WTC11 (cell line): ENCODE results near the gene ADCY1. TPM values are rescaled to one million over a fixed set of nuclear protein-coding genes. Genes with fewer than 3 reads are reported as not detected.

Experiments used
- ATAC-seq: fragments of 200-7000 bp; cut with Tn5 transposase; 2 replicates; pipeline ENCODE4 v1.10.0; 2021; ENCODE audit warnings: mild to moderate bottlenecking, moderate library complexity
- CTCF ChIA-PET: fragments of 300-600 bp; sonication (Branson Sonifier 250); formaldehyde crosslinking; loops from one replicate; lab custom pipeline; 2021; ENCODE audit warnings: antibody characterized with exemption; lab: Charles Lee
- POLR2A ChIA-PET: fragments of 350-600 bp; sonication (Branson Sonifier 250); formaldehyde crosslinking; loops from one replicate; lab custom pipeline; 2021; ENCODE audit warnings: antibody characterized with exemption; lab: Charles Lee
- DNase-seq: peaks from one replicate; pipeline ENCODE4 v3.0.0; 2021; ENCODE audit warnings: low spot score
- H3K27ac Mint-ChIP-seq: 2 replicates; pipeline ENCODE4 v1.8.0; 2021; ENCODE audit warnings: mixed read lengths
- H3K27me3 Mint-ChIP-seq: 2 replicates; pipeline ENCODE4 v1.8.0; 2021; ENCODE audit warnings: low read depth, mild to moderate bottlenecking, moderate library complexity, mixed read lengths
- H3K36me3 Mint-ChIP-seq: 2 replicates; pipeline ENCODE4 v1.8.0; 2021; ENCODE audit warnings: mixed read lengths
- H3K4me1 Mint-ChIP-seq: 2 replicates; pipeline ENCODE4 v1.8.0; 2022; ENCODE audit warnings: mixed read lengths
- H3K4me3 Mint-ChIP-seq: 2 replicates; pipeline ENCODE4 v1.8.0; 2021; ENCODE audit warnings: mild to moderate bottlenecking, moderate library complexity, mixed read lengths
- H3K9me3 Mint-ChIP-seq: 2 replicates; pipeline ENCODE4 v1.8.0; 2021; ENCODE audit warnings: mixed read lengths
- ATF1 ChIP-seq: sonication (generic); formaldehyde crosslinking; IDR thresholded peaks from 2 replicates; pipeline ENCODE4 v1.8.1; 2023; ENCODE audit warnings: mild to moderate bottlenecking, moderate library complexity, missing genetic modification reagents
- ATF3 ChIP-seq: sonication (generic); formaldehyde crosslinking; conservative IDR thresholded peaks from 2 replicates; pipeline ENCODE4 v1.8.1; 2022; ENCODE audit warnings: mild to moderate bottlenecking, missing genetic modification reagents
- CBFB ChIP-seq: sonication (generic); formaldehyde crosslinking; IDR thresholded peaks from 2 replicates; pipeline ENCODE4 v1.8.1; 2022; ENCODE audit warnings: mild to moderate bottlenecking, low read depth, missing genetic modification reagents
- CREB1 ChIP-seq: sonication (generic); formaldehyde crosslinking; IDR thresholded peaks from 2 replicates; pipeline ENCODE4 v1.8.0; 2023; ENCODE audit warnings: mild to moderate bottlenecking, missing genetic modification reagents
- ELF4 ChIP-seq: sonication (generic); formaldehyde crosslinking; IDR thresholded peaks from 2 replicates; pipeline ENCODE4 v1.8.1; 2022; ENCODE audit warnings: low read depth, mild to moderate bottlenecking, moderate library complexity, missing genetic modification reagents
- ESRRA ChIP-seq: sonication (generic); formaldehyde crosslinking; IDR thresholded peaks from 2 replicates; pipeline ENCODE4 v1.8.1; 2022; ENCODE audit warnings: mild to moderate bottlenecking, missing genetic modification reagents, borderline replicate concordance
- ETV6 ChIP-seq: sonication (generic); formaldehyde crosslinking; IDR thresholded peaks from 2 replicates; pipeline ENCODE4 v1.8.1; 2022; ENCODE audit warnings: mild to moderate bottlenecking, missing genetic modification reagents
- FOXJ3 ChIP-seq: sonication (generic); formaldehyde crosslinking; IDR thresholded peaks from 2 replicates; pipeline ENCODE4 v1.9.0; 2021; ENCODE audit warnings: missing genetic modification reagents, mild to moderate bottlenecking, borderline replicate concordance
- GABPB1 ChIP-seq: sonication (generic); formaldehyde crosslinking; IDR thresholded peaks from 2 replicates; pipeline ENCODE4 v1.8.1; 2023; ENCODE audit warnings: mild to moderate bottlenecking, missing genetic modification reagents
- GTF2I ChIP-seq: fragments of 250-450 bp; sonication (Bioruptor Pico); conservative IDR thresholded peaks from 2 replicates; pipeline ENCODE4 v1.4.0; 2021; ENCODE audit warnings: mild to moderate bottlenecking
- HMGA2 ChIP-seq: fragments of 250-450 bp; sonication (Bioruptor Pico); IDR thresholded peaks from 2 replicates; pipeline ENCODE4 v1.4.0; 2021; ENCODE audit warnings: mild to moderate bottlenecking, moderate library complexity
- IRF1 ChIP-seq: sonication (generic); formaldehyde crosslinking; IDR thresholded peaks from 2 replicates; pipeline ENCODE4 v1.8.0; 2023; ENCODE audit warnings: missing genetic modification reagents
- KAT7 ChIP-seq: sonication (generic); formaldehyde crosslinking; IDR thresholded peaks from 2 replicates; pipeline ENCODE4 v1.8.1; 2023; ENCODE audit warnings: missing genetic modification reagents, mild to moderate bottlenecking, borderline replicate concordance
- MAX ChIP-seq: sonication (generic); formaldehyde crosslinking; IDR thresholded peaks from 2 replicates; pipeline ENCODE4 v1.8.0; 2022; ENCODE audit warnings: mild to moderate bottlenecking, missing genetic modification reagents
- NFE2L1 ChIP-seq: sonication (generic); formaldehyde crosslinking; IDR thresholded peaks from 2 replicates; pipeline ENCODE4 v1.8.1; 2023; ENCODE audit warnings: missing genetic modification reagents
- NR3C1 ChIP-seq: sonication (generic); formaldehyde crosslinking; conservative IDR thresholded peaks from 2 replicates; pipeline ENCODE4 v1.8.1; 2023; ENCODE audit warnings: low read depth, mild to moderate bottlenecking, missing genetic modification reagents
- PRDM15 ChIP-seq: sonication (generic); formaldehyde crosslinking; IDR thresholded peaks from 2 replicates; pipeline ENCODE4 v1.8.0; 2022; ENCODE audit warnings: missing genetic modification reagents
- SP1 ChIP-seq: sonication (generic); formaldehyde crosslinking; conservative IDR thresholded peaks from 2 replicates; pipeline ENCODE4 v1.8.1; 2022; ENCODE audit warnings: missing genetic modification reagents
- STAT6 ChIP-seq: sonication (generic); formaldehyde crosslinking; conservative IDR thresholded peaks from 2 replicates; pipeline ENCODE4 v1.8.1; 2023; ENCODE audit warnings: mild to moderate bottlenecking, low read depth, missing genetic modification reagents, moderate library complexity
- TEAD1 ChIP-seq: sonication (generic); formaldehyde crosslinking; IDR thresholded peaks from 2 replicates; pipeline ENCODE4 v1.8.0; 2022; ENCODE audit warnings: mild to moderate bottlenecking, missing genetic modification reagents
- ZBTB43 ChIP-seq: sonication (generic); formaldehyde crosslinking; IDR thresholded peaks from 2 replicates; pipeline ENCODE4 v1.8.1; 2023; ENCODE audit warnings: mild to moderate bottlenecking, missing genetic modification reagents
- ZNF121 ChIP-seq: sonication (generic); formaldehyde crosslinking; IDR thresholded peaks from 2 replicates; pipeline ENCODE4 v1.8.0; 2023; ENCODE audit warnings: missing genetic modification reagents
- ZNF396 ChIP-seq: fragments of 250-450 bp; sonication (Bioruptor Pico); IDR thresholded peaks from 2 replicates; pipeline ENCODE4 v1.8.0; 2021; ENCODE audit warnings: mild to moderate bottlenecking, moderate library complexity, borderline replicate concordance
- total RNA-seq: library from RNA; stranded (reverse); gene quantifications from 3 replicates; pipeline ENCODE4 v1.2.3, GENCODE V29; 2021

The ADCY1 gene
- total RNA-seq, 1 experiment from 2014 or later = 29.0 TPM

GRCh38 chr7:45650404-45651394, 76.5 kb downstream of the ADCY1 start:
- ChIA-PET CTCF (interaction anchor here (0.6 to 1.9 kb wide), 2 partner anchors 13 to 435 kb away, joined by 3 to 9 read pairs; no protein-coding TSS in a partner anchor), POLR2A (no interaction called here)
- H3K27me3 Mint-ChIP-seq = no peaks in the 10 kb centered on the region
- H3K9me3 Mint-ChIP-seq = no peaks in the 10 kb centered on the region
- H3K36me3 Mint-ChIP-seq = peaks cover 15% of the 10 kb centered on the region
- TF ChIP-seq FOXJ3 (CRISPR knock-in tag) (no peak), ATF1 (no peak), IRF1 (CRISPR knock-in tag) (no peak), STAT6 (CRISPR knock-in tag) (no peak), MAX (CRISPR knock-in tag) (no peak), ZNF121 (CRISPR knock-in tag) (no peak), ESRRA (CRISPR knock-in tag) (no peak), NFE2L1 (CRISPR knock-in tag) (no peak), GTF2I (CRISPR knock-in tag) (no peak), CREB1 (no peak), ZBTB43 (no peak)
- ATAC-seq = no peak
- H3K4me1 Mint-ChIP-seq = no peaks in the 10 kb centered on the region
- no peak overlapping the region for H3K27ac Mint-ChIP-seq
- no peak overlapping the region for H3K4me3 Mint-ChIP-seq
- no peak for DNase-seq

GRCh38 chr7:45651540-45651939, 77.4 kb downstream of the ADCY1 start:
- CTCF ChIA-PET = interaction anchor here (1.5 kb wide), 1 partner anchor 12 kb away, joined by 3 read pairs; no protein-coding TSS in a partner anchor
- Mint-ChIP-seq H3K27ac (no peak overlapping the region), H3K4me3 (no peak overlapping the region)

GRCh38 chr7:45652630-45653029, 78.5 kb downstream of the ADCY1 start:
- H3K27me3 Mint-ChIP-seq = no peaks in the 10 kb centered on the region
- H3K4me3 Mint-ChIP-seq = no peak overlapping the region
- POLR2A ChIA-PET = no interaction called here
- no peak overlapping the region for H3K27ac Mint-ChIP-seq
- H3K9me3 Mint-ChIP-seq = no peaks in the 10 kb centered on the region
- DNase-seq (no peak), ATAC-seq (no peak)
- CTCF ChIA-PET = interaction anchor here (1.5 kb wide), 1 partner anchor 11 kb away, joined by 3 read pairs; no protein-coding TSS in a partner anchor
- H3K4me1 Mint-ChIP-seq = no peaks in the 10 kb centered on the region
- H3K36me3 Mint-ChIP-seq = peaks cover 15% of the 10 kb centered on the region
- TF ChIP-seq ZNF396 (CRISPR knock-in tag) = no peak
- TF ChIP-seq ATF3 (CRISPR knock-in tag) = no peak
- no peak for TF ChIP-seq GTF2I (CRISPR knock-in tag)
- TF ChIP-seq PRDM15 (CRISPR knock-in tag) = no peak
- TF ChIP-seq ETV6 = no peak
- TF ChIP-seq CBFB = no peak
- TF ChIP-seq GABPB1 (CRISPR knock-in tag) = no peak
- no peak for TF ChIP-seq ESRRA (CRISPR knock-in tag)
- TF ChIP-seq KAT7 (CRISPR knock-in tag) = no peak
- TF ChIP-seq HMGA2 (CRISPR knock-in tag) = no peak
- no peak for TF ChIP-seq TEAD1
- TF ChIP-seq NR3C1 (CRISPR knock-in tag) = no peak

More at GRCh38 chr7:45651540-45651939, 77.4 kb downstream of the ADCY1 start:
- DNase-seq = no peak
- POLR2A ChIA-PET = no interaction called here
- Mint-ChIP-seq H3K9me3 (no peaks in the 10 kb centered on the region), H3K27me3 (no peaks in the 10 kb centered on the region), H3K4me1 (no peaks in the 10 kb centered on the region), H3K36me3 (peaks cover 15% of the 10 kb centered on the region)
- TF ChIP-seq TEAD1 (no peak), SP1 (CRISPR knock-in tag) (no peak), ELF4 (no peak), HMGA2 (CRISPR knock-in tag) (no peak), ZNF121 (CRISPR knock-in tag) (no peak)
- no peak for ATAC-seq
